Mesodermal cell (in vitro differentiated cells): ENCODE data around the gene FKBP10.

Experiments used
- H3K27ac ChIP-seq: 2 replicates; pipeline ENCODE4 v1.7.0; 2013; ENCODE audit warnings: mild to moderate bottlenecking, low read depth, low read length, moderate library complexity; ENCODE audit not compliant: severe bottlenecking
- H3K36me3 ChIP-seq: 2 replicates; pipeline ENCODE4 v1.7.1; 2013; ENCODE audit warnings: mild to moderate bottlenecking, low read length, moderate library complexity; ENCODE audit not compliant: control insufficient read depth, insufficient read depth
- H3K4me1 ChIP-seq: one replicate; pipeline ENCODE4 v1.7.1; 2013; ENCODE audit warnings: mild to moderate bottlenecking, low read length; ENCODE audit not compliant: insufficient read depth, control insufficient read depth, poor library complexity, severe bottlenecking
- H3K4me3 ChIP-seq: 2 replicates; pipeline ENCODE4 v1.7.0; 2013; ENCODE audit warnings: low read length, control low read depth, mild to moderate bottlenecking; ENCODE audit not compliant: insufficient read depth, poor library complexity, severe bottlenecking; ENCODE audit errors: extremely low read depth
- H3K9me3 ChIP-seq: 2 replicates; pipeline ENCODE4 v1.7.1; 2013; ENCODE audit warnings: mild to moderate bottlenecking, low read length, moderate library complexity; ENCODE audit not compliant: control insufficient read depth
- WGBS, 2 experiments: methylation state at CpG; one replicate each; pipeline ENCODE4 v1.1.5; 2013; ENCODE audit warnings: missing lambda C conversion rate in 2 of 2; ENCODE audit not compliant: insufficient coverage in 2 of 2; 5-methylcytosine and 5-hydroxymethylcytosine counted together

Gene FKBP10

GRCh38 chr17:41784207-41784744, 28.5 kb upstream of the FKBP10 start:
- peak overlapping the region; percentile 86 for H3K27ac ChIP-seq

GRCh38 chr17:41785091-41785858, 27.5 kb upstream of the FKBP10 start:
- Histone ChIP-seq H3K4me1 (peaks cover 25% of the 10 kb centered on the region), H3K9me3 (no peaks in the 10 kb centered on the region), H3K4me3 (peak overlapping the region; percentile 90), H3K36me3 (peaks cover 26% of the 10 kb centered on the region), H3K27ac (peak overlapping the region; percentile 86)
- 0% methylated on average over 5 of the region's 13 CpGs for WGBS, 2 experiments

More at GRCh38 chr17:41784207-41784744, 28.5 kb upstream of the FKBP10 start:
- Histone ChIP-seq H3K4me1 (peaks cover 25% of the 10 kb centered on the region), H3K36me3 (peaks cover 32% of the 10 kb centered on the region), H3K4me3 (peak overlapping the region; percentile 90), H3K9me3 (no peaks in the 10 kb centered on the region)
- 0 to 5% methylated on average over 2 to 4 of the region's 6 CpGs for WGBS, 2 experiments

GRCh38 chr17:41785859-41786226, 27.0 kb upstream of the FKBP10 start:
- WGBS, 2 experiments = 0 to 1% methylated on average over 13 to 18 of the region's 22 CpGs
- Histone ChIP-seq H3K27ac (peak overlapping the region; percentile 86), H3K4me3 (peak overlapping the region; percentile 90), H3K9me3 (no peaks in the 10 kb centered on the region), H3K36me3 (peaks cover 26% of the 10 kb centered on the region), H3K4me1 (peaks cover 25% of the 10 kb centered on the region)

GRCh38 chr17:41786227-41787020, 26.4 kb upstream of the FKBP10 start, which contains the start of gene JUP:
Gene JUP (minus strand): TSS chr17:41786711. CDS start chr17:41771854, 14,857 bp downstream.
- Histone ChIP-seq H3K9me3 (no peaks in the 10 kb centered on the region), H3K36me3 (peaks cover 20% of the 10 kb centered on the region), H3K27ac (peak within 1 kb of the TSS; percentile 86), H3K4me1 (peaks cover 24% of the 10 kb centered on the region), H3K4me3 (peak within 1 kb of the TSS; percentile 90)
- 0 to 1% methylated on average over 68 to 78 of the region's 79 CpGs for WGBS, 2 experiments

GRCh38 chr17:41787021-41787418, 25.8 kb upstream of the FKBP10 start:
- no peak overlapping the region for H3K4me3 ChIP-seq
- H3K36me3 ChIP-seq = peaks cover 14% of the 10 kb centered on the region
- no peaks in the 10 kb centered on the region for H3K9me3 ChIP-seq
- peaks cover 21% of the 10 kb centered on the region for H3K4me1 ChIP-seq
- H3K27ac ChIP-seq = no peak overlapping the region
- WGBS, 2 experiments = 0 to 8% methylated on average over 1 to 2 of the region's 4 CpGs

- WGBS, 2 experiments = 9 to 11% methylated on average over 10 to 13 of the region's 22 CpGs
- peak overlapping the region; percentile 21 for H3K4me3 ChIP-seq
- H3K27ac ChIP-seq = peak overlapping the region; percentile 98
- no peaks in the 10 kb centered on the region for H3K36me3 ChIP-seq
- peaks cover 29% of the 10 kb centered on the region for H3K4me1 ChIP-seq
- no peaks in the 10 kb centered on the region for H3K9me3 ChIP-seq
These were observed 19.7 kb upstream of the FKBP10 start for GRCh38 chr17:41792845-41793783.

GRCh38 chr17:41793784-41794539, 18.8 kb upstream of the FKBP10 start:
- H3K9me3 ChIP-seq = no peaks in the 10 kb centered on the region
- H3K4me1 ChIP-seq = peaks cover 29% of the 10 kb centered on the region
- WGBS, 2 experiments = 0 to 8% methylated on average over 4 to 7 of the region's 14 CpGs
- H3K4me3 ChIP-seq = peak overlapping the region; percentile 21
- H3K36me3 ChIP-seq = no peaks in the 10 kb centered on the region
- peak overlapping the region; percentile 98 for H3K27ac ChIP-seq

- peak overlapping the region; percentile 98 for H3K27ac ChIP-seq
These were observed 18.2 kb upstream of the FKBP10 start for GRCh38 chr17:41794540-41794975.

GRCh38 chr17:41796121-41796895, 16.5 kb upstream of the FKBP10 start:
- 94 to 96% methylated on average over 7 to 8 of the region's 10 CpGs for WGBS, 2 experiments
- Histone ChIP-seq H3K36me3 (no peaks in the 10 kb centered on the region), H3K4me1 (peaks cover 38% of the 10 kb centered on the region), H3K27ac (no peak overlapping the region), H3K4me3 (no peak overlapping the region), H3K9me3 (no peaks in the 10 kb centered on the region)

More at GRCh38 chr17:41794540-41794975, 18.2 kb upstream of the FKBP10 start:
- H3K36me3 ChIP-seq = no peaks in the 10 kb centered on the region
- H3K4me3 ChIP-seq = no peak overlapping the region
- WGBS, 2 experiments = 85 to 92% methylated on average over 5 of the region's 5 CpGs
- H3K9me3 ChIP-seq = no peaks in the 10 kb centered on the region
- peaks cover 29% of the 10 kb centered on the region for H3K4me1 ChIP-seq
